NCI-H128 (cell line): Measurements from ENCODE around the gene NT5E.
"Not testable (repeated sequence)": the region's sequence is repeated elsewhere in the genome, so short reads cannot be mapped to it uniquely, and the experiment has no call there.

ENCODE experiments used
- DNase-seq: peaks from one replicate; lab custom pipeline; 2025; ENCODE audit not compliant: unreplicated experiment; lab: John Stamatoyannopoulos, UW

The NT5E gene

DNA sequence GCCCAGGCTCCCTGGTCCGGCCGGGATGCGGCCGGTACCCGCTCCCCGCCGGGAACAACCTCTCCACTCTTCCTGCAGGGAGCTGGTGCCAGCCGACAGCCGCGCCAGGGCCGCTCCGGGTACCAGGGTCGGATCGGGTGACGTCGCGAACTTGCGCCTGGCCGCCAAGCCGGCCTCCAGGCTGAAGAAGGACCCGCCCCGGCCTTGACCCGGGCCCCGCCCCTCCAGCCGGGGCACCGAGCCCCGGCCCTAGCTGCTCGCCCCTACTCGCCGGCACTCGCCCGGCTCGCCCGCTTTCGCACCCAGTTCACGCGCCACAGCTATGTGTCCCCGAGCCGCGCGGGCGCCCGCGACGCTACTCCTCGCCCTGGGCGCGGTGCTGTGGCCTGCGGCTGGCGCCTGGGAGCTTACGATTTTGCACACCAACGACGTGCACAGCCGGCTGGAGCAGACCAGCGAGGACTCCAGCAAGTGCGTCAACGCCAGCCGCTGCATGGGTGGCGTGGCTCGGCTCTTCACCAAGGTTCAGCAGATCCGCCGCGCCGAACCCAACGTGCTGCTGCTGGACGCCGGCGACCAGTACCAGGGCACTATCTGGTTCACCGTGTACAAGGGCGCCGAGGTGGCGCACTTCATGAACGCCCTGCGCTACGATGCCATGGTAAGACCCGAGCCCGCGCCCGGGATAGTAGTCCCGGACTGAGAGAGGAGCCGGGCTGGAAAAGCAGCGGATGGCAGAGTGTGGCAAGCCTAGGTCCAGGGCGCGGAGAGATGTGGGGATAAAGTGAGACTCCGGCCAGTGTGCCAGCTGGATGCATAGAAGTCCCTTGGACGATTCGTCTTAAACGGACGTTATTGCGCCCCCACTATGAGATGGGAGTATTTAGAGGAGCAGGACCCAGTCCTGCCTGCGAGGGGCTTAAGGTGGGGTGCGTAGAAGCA lies at the start of gene NT5E:
NT5E (plus strand) TSS at position 266 of the 942 bp plus-strand sequence; CDS start at position 323, 57 bp downstream.
- DNase-seq = no peak

GRCh38 chr6:85400331-85400730 lies 49.6 kb upstream of the NT5E start:
- no peak for DNase-seq

GRCh38 chr6:85401186-85402021 lies 48.5 kb upstream of the NT5E start:
- no peak for DNase-seq

DNA sequence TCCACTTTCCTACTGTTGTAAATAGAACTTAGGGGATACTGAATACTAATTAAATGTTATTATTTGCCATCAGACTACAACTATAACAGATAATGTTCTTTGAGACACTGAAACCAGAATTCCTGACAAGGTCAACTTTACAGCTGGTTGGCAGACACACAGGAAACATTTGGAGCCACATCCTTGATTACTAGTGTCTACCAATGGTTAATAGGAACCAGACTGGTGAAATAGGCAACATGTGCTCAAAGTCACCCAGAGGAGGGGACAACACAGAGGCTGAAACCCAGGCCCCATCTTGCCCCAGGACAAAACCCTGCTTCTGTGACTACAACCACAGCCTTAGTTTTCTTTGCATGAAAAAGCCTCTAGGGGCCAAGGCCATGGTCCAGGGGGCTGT lies 47.8 kb upstream of the NT5E start:
- DNase-seq = no peak

- DNase-seq = no peak
These were observed 47.0 kb upstream of the NT5E start for GRCh38 chr6:85402922-85403321.

DNA sequence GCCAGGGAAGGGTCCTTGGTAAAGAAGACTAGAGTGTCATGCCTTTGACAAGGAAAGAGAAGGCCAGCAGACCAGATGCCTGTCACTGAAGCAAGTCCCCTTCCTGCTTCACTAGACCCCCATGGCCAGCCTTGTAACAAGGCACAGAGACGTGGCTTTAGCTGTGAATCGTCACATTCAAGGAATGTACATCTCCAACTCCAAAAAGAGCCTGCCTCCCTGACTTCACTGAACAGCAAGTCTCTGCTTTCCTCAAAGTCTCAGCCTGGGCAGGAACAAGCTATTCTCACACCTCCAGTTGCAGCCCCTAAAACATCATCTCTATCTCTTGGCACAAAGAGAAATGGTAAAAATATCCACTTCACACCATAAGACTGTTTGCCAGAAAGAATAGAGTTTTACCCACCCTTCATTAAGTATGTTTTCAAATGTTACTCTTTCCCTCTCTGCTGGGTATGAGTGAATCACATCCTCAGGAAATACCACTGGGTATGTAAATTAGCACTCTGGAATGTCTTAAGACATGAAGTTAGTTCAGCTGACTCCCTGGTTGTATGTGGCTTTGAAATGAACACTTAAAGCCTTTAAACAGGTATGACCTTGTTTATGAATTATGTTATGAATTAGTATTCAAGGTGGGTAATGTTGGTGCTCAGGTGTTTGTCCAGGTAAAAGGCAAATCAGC lies 46.4 kb upstream of the NT5E start:
- no peak for DNase-seq

GRCh38 chr6:85404016-85404563 lies 45.8 kb upstream of the NT5E start:
- not testable (repeated sequence) for DNase-seq

GRCh38 chr6:85404564-85405174 lies 45.2 kb upstream of the NT5E start:
- no peak for DNase-seq

GRCh38 chr6:85405175-85405852 lies 44.6 kb upstream of the NT5E start:
- DNase-seq = no peak

GRCh38 chr6:85405853-85406198 lies 44.1 kb upstream of the NT5E start:
- no peak for DNase-seq

- no peak for DNase-seq
These were observed 43.2 kb upstream of the NT5E start for GRCh38 chr6:85406641-85407075.

DNA sequence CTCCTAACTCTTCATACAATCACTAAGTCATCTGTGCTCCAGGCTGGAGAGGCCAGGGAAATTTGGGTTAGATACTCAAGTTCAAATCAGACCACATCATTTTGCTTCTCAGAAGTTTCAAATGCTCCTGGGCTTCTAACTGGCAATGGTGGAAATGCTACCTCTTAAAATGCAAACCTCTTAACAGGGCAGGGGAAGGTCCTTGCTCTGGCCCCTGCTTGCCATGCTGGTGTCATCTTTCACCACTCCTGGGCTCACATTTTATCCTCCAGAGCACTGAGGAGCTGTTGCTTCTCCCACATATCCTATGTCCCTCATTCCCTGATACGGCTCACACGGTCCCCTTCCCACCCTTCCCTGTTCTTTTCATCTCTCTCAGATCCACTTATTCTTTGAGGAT lies 41.8 kb upstream of the NT5E start:
- DNase-seq = no peak

GRCh38 chr6:85412911-85413430 lies 36.9 kb upstream of the NT5E start:
- no peak for DNase-seq

- DNase-seq = no peak
These were observed 33.8 kb upstream of the NT5E start for GRCh38 chr6:85416049-85416448.

- DNase-seq = no peak
These were observed 33.1 kb upstream of the NT5E start for GRCh38 chr6:85416766-85417165.

GRCh38 chr6:85417336-85417735 lies 32.5 kb upstream of the NT5E start:
- no peak for DNase-seq

DNA sequence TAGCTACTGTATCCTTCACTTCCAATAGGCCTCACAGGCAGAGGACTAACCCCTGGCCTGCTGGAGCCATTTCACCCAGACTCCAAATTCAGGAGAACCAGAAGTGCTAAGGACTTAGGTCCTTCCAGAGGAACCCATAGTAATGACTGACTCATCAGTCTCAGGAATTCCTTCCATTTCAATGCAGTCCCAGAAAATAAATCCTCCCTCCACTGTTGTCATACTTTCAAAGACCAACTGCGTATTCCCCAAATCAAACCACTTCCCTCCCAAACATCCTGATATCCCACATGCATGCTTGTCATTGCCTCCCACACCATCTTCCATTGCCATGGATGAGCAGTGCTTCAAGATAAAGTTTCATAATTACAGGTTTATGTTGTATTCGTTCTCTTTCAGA lies 31.8 kb upstream of the NT5E start:
- DNase-seq = no peak

GRCh38 chr6:85419046-85419759 lies 30.7 kb upstream of the NT5E start:
- DNase-seq = no peak

DNA sequence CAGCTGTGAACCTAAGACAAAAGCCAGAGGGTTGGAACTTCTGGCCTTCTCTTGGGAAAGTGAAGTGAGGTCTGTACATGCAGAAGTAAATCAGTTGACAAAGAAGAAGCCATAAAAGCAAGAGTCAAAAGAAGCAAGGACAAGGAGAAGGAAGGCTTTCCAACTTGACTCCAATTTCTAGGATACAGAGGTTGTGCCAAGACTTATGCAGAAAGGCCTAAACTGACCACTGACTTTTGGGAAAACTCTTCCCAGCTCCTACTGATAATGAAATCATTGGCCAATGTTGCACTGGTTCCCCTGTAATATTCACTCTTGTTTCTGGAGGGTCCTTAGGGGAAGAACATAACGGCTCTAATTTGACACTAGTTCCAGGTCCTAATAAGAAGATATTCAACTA lies 29.3 kb upstream of the NT5E start:
- no peak for DNase-seq
